Peyer's patch (tissue), 4 donors: ENCODE data around the gene PIP5K1C.

Experiments
- CTCF ChIP-seq, 6 experiments: fragments of 450-650 bp in 4 of 6; fragments of 200-600 bp in 2 of 6; sonication (generic) in 1 of 6; IDR thresholded peaks; one replicate each; pipeline ENCODE4 v1.5.1; 2017 to 2019; ENCODE audit warnings: antibody characterized with exemption in 6 of 6, mild to moderate bottlenecking in 3 of 6, moderate library complexity in 1 of 6
- POLR2A ChIP-seq, 2 donors: fragments of 450-650 bp; IDR thresholded peaks; one replicate each; pipeline ENCODE4 v1.5.1; 2017; ENCODE audit warnings: antibody characterized with exemption in 2 of 2, mild to moderate bottlenecking in 2 of 2, moderate library complexity in 2 of 2

- TF ChIP-seq CTCF (IDR thresholded peaks at IDR 0.05) (no peak), POLR2A (IDR thresholded peaks at IDR 0.05) (no peak)
Measured at GRCh38 chr19:3660493-3661219, 39.6 kb downstream of the PIP5K1C start.
